Mammary epithelial cell (primary cell): Measurements from ENCODE around the gene THAP10.

Experiments
- EZH2 ChIP-seq: IDR thresholded peaks from 2 replicates; pipeline ENCODE4 v1.6.1; 2012; ENCODE audit warnings: low read length, inconsistent platforms, borderline replicate concordance
- TF ChIP-seq, protein P1 (sequence below), 2 donors: IDR thresholded peaks in 1 of 2; conservative IDR thresholded peaks in 1 of 2; 2 replicates each; pipeline ENCODE4 v1.5.1; 2011 to 2012; ENCODE audit warnings: inconsistent platforms in 2 of 2, low read length in 2 of 2, mild to moderate bottlenecking in 2 of 2, control low read depth in 1 of 2, low read depth in 1 of 2; ENCODE audit not compliant: insufficient read depth in 1 of 2; ENCODE audit errors: extremely low read depth in 1 of 2

DNA sequence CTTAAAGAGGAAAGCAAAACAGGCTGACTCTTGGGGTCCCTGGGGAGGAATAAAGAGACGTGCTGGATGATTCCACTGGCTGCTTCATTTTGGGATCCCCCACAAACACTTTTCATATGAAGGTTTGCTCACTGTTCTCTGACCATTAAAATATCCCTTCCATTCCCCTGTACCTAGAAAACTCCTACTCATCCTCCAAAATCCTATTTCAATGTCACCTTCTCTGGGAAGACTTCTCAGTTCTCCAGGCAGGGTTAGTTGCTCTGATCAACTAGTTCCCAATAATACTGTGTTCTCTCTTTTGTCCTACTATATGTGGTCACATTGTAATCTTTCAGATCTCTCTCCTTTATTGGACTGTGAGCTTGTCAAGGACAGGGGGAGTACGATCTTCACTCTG is 57.2 kb downstream of the THAP10 start:
- TF ChIP-seq, protein P1, sequence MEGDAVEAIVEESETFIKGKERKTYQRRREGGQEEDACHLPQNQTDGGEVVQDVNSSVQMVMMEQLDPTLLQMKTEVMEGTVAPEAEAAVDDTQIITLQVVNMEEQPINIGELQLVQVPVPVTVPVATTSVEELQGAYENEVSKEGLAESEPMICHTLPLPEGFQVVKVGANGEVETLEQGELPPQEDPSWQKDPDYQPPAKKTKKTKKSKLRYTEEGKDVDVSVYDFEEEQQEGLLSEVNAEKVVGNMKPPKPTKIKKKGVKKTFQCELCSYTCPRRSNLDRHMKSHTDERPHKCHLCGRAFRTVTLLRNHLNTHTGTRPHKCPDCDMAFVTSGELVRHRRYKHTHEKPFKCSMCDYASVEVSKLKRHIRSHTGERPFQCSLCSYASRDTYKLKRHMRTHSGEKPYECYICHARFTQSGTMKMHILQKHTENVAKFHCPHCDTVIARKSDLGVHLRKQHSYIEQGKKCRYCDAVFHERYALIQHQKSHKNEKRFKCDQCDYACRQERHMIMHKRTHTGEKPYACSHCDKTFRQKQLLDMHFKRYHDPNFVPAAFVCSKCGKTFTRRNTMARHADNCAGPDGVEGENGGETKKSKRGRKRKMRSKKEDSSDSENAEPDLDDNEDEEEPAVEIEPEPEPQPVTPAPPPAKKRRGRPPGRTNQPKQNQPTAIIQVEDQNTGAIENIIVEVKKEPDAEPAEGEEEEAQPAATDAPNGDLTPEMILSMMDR (conservative IDR thresholded peaks at IDR 0.05 in 1 of 2, IDR thresholded peaks at IDR 0.05 in 1 of 2; ENCODE audit: extremely low read depth in 1 of 2, insufficient read depth in 1 of 2, low read depth in 1 of 2, low read length in 2 of 2), result no peak
- no peak for TF ChIP-seq EZH2
